ENCODE measurements around the gene AKIRIN2.

- TF ChIP-seq, protein P1, sequence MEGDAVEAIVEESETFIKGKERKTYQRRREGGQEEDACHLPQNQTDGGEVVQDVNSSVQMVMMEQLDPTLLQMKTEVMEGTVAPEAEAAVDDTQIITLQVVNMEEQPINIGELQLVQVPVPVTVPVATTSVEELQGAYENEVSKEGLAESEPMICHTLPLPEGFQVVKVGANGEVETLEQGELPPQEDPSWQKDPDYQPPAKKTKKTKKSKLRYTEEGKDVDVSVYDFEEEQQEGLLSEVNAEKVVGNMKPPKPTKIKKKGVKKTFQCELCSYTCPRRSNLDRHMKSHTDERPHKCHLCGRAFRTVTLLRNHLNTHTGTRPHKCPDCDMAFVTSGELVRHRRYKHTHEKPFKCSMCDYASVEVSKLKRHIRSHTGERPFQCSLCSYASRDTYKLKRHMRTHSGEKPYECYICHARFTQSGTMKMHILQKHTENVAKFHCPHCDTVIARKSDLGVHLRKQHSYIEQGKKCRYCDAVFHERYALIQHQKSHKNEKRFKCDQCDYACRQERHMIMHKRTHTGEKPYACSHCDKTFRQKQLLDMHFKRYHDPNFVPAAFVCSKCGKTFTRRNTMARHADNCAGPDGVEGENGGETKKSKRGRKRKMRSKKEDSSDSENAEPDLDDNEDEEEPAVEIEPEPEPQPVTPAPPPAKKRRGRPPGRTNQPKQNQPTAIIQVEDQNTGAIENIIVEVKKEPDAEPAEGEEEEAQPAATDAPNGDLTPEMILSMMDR (IDR thresholded peaks at IDR 0.05; ENCODE audit: insufficient read depth, low read depth, low read length), result no peak
- no peak for TF ChIP-seq EZH2 (IDR thresholded peaks at IDR 0.05; ENCODE audit: insufficient read depth, low read length)
Observed at GRCh38 chr6:87628424-87628823, 73.6 kb downstream of the AKIRIN2 start.
